K562 (cell line): ENCODE data around the gene IL20RB.

Source experiments
- CHCHD3 ChIP-seq: fragments of 250-450 bp; sonication (Bioruptor Pico); IDR thresholded peaks from 2 replicates; pipeline ENCODE4 v2.1.2; 2022; ENCODE audit warnings: mild to moderate bottlenecking
- CTCF ChIP-seq, 3 experiments: IDR thresholded peaks in 2 of 3; conservative IDR thresholded peaks in 1 of 3; 2 replicates each; pipeline ENCODE4 v1.5.1; 2011 to 2012; ENCODE audit warnings: low read length in 3 of 3, mild to moderate bottlenecking in 3 of 3, control low read depth in 2 of 3, improper control_type of control experiment in 1 of 3, inconsistent platforms in 1 of 3, low read depth in 1 of 3, mixed read lengths in 1 of 3, moderate library complexity in 1 of 3; ENCODE audit not compliant: insufficient read depth in 2 of 3
- GABPA ChIP-seq: fragments of 200-800 bp; sonication (Bioruptor generic); conservative IDR thresholded peaks from 2 replicates; pipeline ENCODE4 v1.6.1; 2016; ENCODE audit warnings: low read depth, missing genetic modification characterization, missing compliant biosample characterization
- HDAC1 ChIP-seq, 2 experiments: fragments of 450-650 bp; IDR thresholded peaks; 2 replicates each; pipeline ENCODE4 v1.6.1; 2016 to 2017; ENCODE audit warnings: inconsistent platforms in 1 of 2, mild to moderate bottlenecking in 1 of 2, moderate library complexity in 1 of 2
- KLF16 ChIP-seq: IDR thresholded peaks from 2 replicates; pipeline ENCODE4 v1.6.1; 2016; ENCODE audit warnings: antibody characterized with exemption
- NFE2L1 ChIP-seq: fragments of 450-650 bp; IDR thresholded peaks from 2 replicates; pipeline ENCODE4 v1.6.1; 2016; ENCODE audit warnings: missing genetic modification characterization, low read depth, mild to moderate bottlenecking, missing compliant biosample characterization, moderate library complexity, borderline replicate concordance
- NONO ChIP-seq, 2 experiments: fragments of 200-400 bp in 1 of 2; fragments of 450-650 bp in 1 of 2; formaldehyde crosslinking in 1 of 2; IDR thresholded peaks; 2 replicates each; pipeline ENCODE4 v1.6.1; 2017; ENCODE audit warnings: low read depth in 2 of 2, mild to moderate bottlenecking in 2 of 2, moderate library complexity in 2 of 2, low read length in 1 of 2
- POLR2AphosphoS5 ChIP-seq: IDR thresholded peaks from 2 replicates; pipeline ENCODE4 v1.6.1; 2011; ENCODE audit warnings: mild to moderate bottlenecking, low read depth, low read length, moderate library complexity; ENCODE audit not compliant: control insufficient read depth, insufficient read depth
- RBM34 ChIP-seq: fragments of 200-400 bp; formaldehyde crosslinking; IDR thresholded peaks from 2 replicates; pipeline ENCODE4 v1.6.1; 2018; ENCODE audit warnings: low read length, borderline replicate concordance; ENCODE audit not compliant: insufficient read depth
- ZNF239 ChIP-seq: fragments of 250-450 bp; sonication (Bioruptor Pico); IDR thresholded peaks from 2 replicates; pipeline ENCODE4 v1.4.0; 2020; ENCODE audit warnings: mild to moderate bottlenecking

- TF ChIP-seq NONO (IDR thresholded peaks at IDR 0.05; ENCODE audit: low read depth in 2 of 2, low read length in 1 of 2) (no peak), CTCF (IDR thresholded peaks at IDR 0.05 in 2 of 3, conservative IDR thresholded peaks at IDR 0.05 in 1 of 3; ENCODE audit: insufficient read depth in 2 of 3, low read depth in 1 of 3, low read length in 3 of 3) (no peak), KLF16 (no peak), POLR2AphosphoS5 (no peak), GABPA (tag) (no peak), NFE2L1 (tag) (no peak), ZNF239 (CRISPR knock-in tag) (no peak), RBM34 (no peak), HDAC1 (IDR thresholded peaks at IDR 0.05) (no peak), CHCHD3 (no peak)
Observed at GRCh38 chr3:136984837-136985236, 27.1 kb downstream of the IL20RB start.
